Endodermal cell (in vitro differentiated cells): Measurements from ENCODE around the gene NT5DC1. TPM values are rescaled to one million over a fixed set of nuclear protein-coding genes. Genes with fewer than 3 reads are reported as not detected.

Source experiments
- DNase-seq: peaks from one replicate; pipeline ENCODE4 v3.0.0-alpha.2; 2017
- H3K27ac ChIP-seq: 2 replicates; pipeline ENCODE4 v1.5.1; 2013; ENCODE audit warnings: mild to moderate bottlenecking, low read depth, low read length, moderate library complexity
- H3K27me3 ChIP-seq: 2 replicates; pipeline ENCODE4 v1.6.1; 2013; ENCODE audit warnings: mild to moderate bottlenecking, low read length, moderate library complexity; ENCODE audit not compliant: insufficient read depth, control insufficient read depth, poor library complexity, severe bottlenecking
- H3K36me3 ChIP-seq: 2 replicates; pipeline ENCODE4 v1.7.0; 2013; ENCODE audit warnings: mild to moderate bottlenecking, low read length, moderate library complexity; ENCODE audit not compliant: control insufficient read depth, insufficient read depth
- H3K4me1 ChIP-seq: one replicate; pipeline ENCODE4 v1.7.0; 2013; ENCODE audit warnings: low read length; ENCODE audit not compliant: control insufficient read depth, insufficient read depth
- H3K4me3 ChIP-seq: 2 replicates; pipeline ENCODE4 v1.5.1; 2013; ENCODE audit warnings: mild to moderate bottlenecking, low read length, moderate library complexity
- H3K9ac ChIP-seq: 2 replicates; pipeline ENCODE4 v1.6.1; 2013; ENCODE audit warnings: mild to moderate bottlenecking, low read length, moderate library complexity; ENCODE audit not compliant: poor library complexity, severe bottlenecking; ENCODE audit errors: extremely low read depth
- H3K9me3 ChIP-seq: 2 replicates; pipeline ENCODE4 v1.6.1; 2013; ENCODE audit warnings: mild to moderate bottlenecking, low read length, moderate library complexity; ENCODE audit not compliant: control insufficient read depth
- H3K27ac Mint-ChIP-seq: 2 replicates; pipeline ENCODE4 v1.8.0; 2020; ENCODE audit warnings: mixed read lengths
- H3K27me3 Mint-ChIP-seq: 2 replicates; pipeline ENCODE4 v1.8.0; 2021; ENCODE audit warnings: mild to moderate bottlenecking, mixed read lengths; ENCODE audit not compliant: insufficient read depth
- H3K36me3 Mint-ChIP-seq: 2 replicates; pipeline ENCODE4 v1.8.0; 2020; ENCODE audit warnings: low read depth, mixed read lengths
- H3K4me1 Mint-ChIP-seq: 2 replicates; pipeline ENCODE4 v1.8.0; 2020; ENCODE audit warnings: mixed read lengths
- H3K4me3 Mint-ChIP-seq: 2 replicates; pipeline ENCODE4 v1.8.0; 2020; ENCODE audit warnings: mild to moderate bottlenecking, moderate library complexity, mixed read lengths
- H3K9me3 Mint-ChIP-seq: 2 replicates; pipeline ENCODE4 v1.8.0; 2020; ENCODE audit warnings: mild to moderate bottlenecking, mixed read lengths
- CTCF ChIP-seq: fragments of 200-600 bp; sonication (generic); conservative IDR thresholded peaks from 2 replicates; pipeline ENCODE4 v1.5.0; 2021; ENCODE audit warnings: antibody characterized with exemption, mild to moderate bottlenecking
- WGBS, 2 experiments: methylation state at CpG; one replicate each; pipeline versions ENCODE4 v1.1.5 to v1.1.7; 2013; ENCODE audit warnings: missing lambda C conversion rate in 2 of 2, mixed read lengths in 1 of 2; ENCODE audit not compliant: insufficient coverage in 1 of 2, insufficient read length in 1 of 2; 5-methylcytosine and 5-hydroxymethylcytosine counted together
- total RNA-seq, 2 donors: library from RNA; stranded (reverse); fragmentation: NEBNext Ultra II Directional in 1 of 2; extraction: Animal tissue kit (Norgen Biotek cat#: 25700) in 1 of 2; gene quantifications; 2 replicates in 1 of 2; 3 replicates in 1 of 2; pipeline ENCODE4 v1.2.1, GENCODE V29; 2021

The NT5DC1 gene
- total RNA-seq, 2 donors from 2014 or later = 83.0 to 136 TPM

DNA sequence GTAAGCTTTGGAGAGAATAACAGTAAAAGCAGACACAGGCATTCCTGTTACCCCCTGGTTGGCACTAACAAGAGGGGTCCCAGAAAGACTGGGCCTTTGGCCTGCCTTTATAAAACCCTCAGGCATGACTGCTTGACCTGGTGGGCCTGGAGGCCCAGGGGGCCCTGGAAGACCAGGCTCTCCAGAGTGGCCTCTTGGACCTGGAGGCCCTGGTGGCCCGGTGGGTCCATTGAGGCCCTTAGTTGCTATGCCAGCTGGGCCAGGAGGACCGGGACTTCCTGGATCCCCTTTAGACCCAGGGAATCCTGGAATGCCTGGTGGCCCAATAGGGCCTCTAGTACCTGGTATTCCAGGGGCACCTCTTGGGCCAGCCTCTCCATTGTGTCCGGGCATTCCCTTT, 19.8 kb downstream of the NT5DC1 start:
- no peak overlapping the region for H3K27ac ChIP-seq
- peaks cover 32% of the 10 kb centered on the region for H3K36me3 Mint-ChIP-seq

DNA sequence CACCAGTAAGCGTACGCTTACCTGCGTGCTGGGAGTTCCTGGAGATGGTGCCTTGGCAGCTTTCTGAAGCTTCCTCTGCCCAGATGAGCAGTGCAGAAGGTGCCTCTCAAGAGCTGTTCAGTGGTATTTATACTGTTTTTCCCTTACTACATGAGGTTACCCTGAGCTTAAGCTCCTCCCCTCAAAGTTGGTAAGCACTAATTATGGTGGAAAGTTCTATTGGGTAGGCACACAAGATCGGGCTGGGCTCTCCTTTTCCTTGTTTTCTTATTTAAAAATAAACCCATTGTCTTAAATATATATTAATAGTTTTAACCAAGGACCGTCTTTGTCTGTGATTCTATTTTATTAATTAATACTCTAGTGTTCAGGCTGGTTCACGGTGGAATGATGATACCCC, 25.4 kb downstream of the NT5DC1 start, which contains the start of gene COL10A1:
Gene COL10A1 (minus strand): TSS at position 101 of the 400 bp plus-strand sequence. CDS start 640 bp downstream, outside the sequence.
- H3K9me3 Mint-ChIP-seq = no peaks in the 10 kb centered on the region
- peaks cover 13% of the 10 kb centered on the region for H3K36me3 Mint-ChIP-seq
- no peaks in the 10 kb centered on the region for H3K4me1 Mint-ChIP-seq
- TF ChIP-seq CTCF = no peak
- no peak within 1 kb of the TSS for H3K27ac Mint-ChIP-seq
- Histone ChIP-seq H3K9me3 (no peaks in the 10 kb centered on the region), H3K9ac (no peak within 1 kb of the TSS), H3K27ac (no peak within 1 kb of the TSS), H3K27me3 (no peaks in the 10 kb centered on the region), H3K36me3 (peaks cover 25% of the 10 kb centered on the region), H3K4me3 (no peak within 1 kb of the TSS), H3K4me1 (no peaks in the 10 kb centered on the region)
- H3K4me3 Mint-ChIP-seq = no peak within 1 kb of the TSS
- 97% methylated on average over 4 of the region's 6 CpGs; no CpG with 5 or more reads in 1 of the 2 experiments for WGBS, 2 experiments
- no peaks in the 10 kb centered on the region for H3K27me3 Mint-ChIP-seq
- DNase-seq = no peak

More for the DNA sequence above, 19.8 kb downstream of the NT5DC1 start:
- Histone ChIP-seq H3K36me3 (peaks cover 66% of the 10 kb centered on the region), H3K4me3 (no peak overlapping the region), H3K4me1 (no peaks in the 10 kb centered on the region), H3K9me3 (no peaks in the 10 kb centered on the region), H3K9ac (no peak overlapping the region), H3K27me3 (no peaks in the 10 kb centered on the region)
- no peak overlapping the region for H3K27ac Mint-ChIP-seq
- H3K4me3 Mint-ChIP-seq = no peak overlapping the region
- no peaks in the 10 kb centered on the region for H3K27me3 Mint-ChIP-seq
- no peaks in the 10 kb centered on the region for H3K9me3 Mint-ChIP-seq
- TF ChIP-seq CTCF = no peak
- 94% methylated on average over 3 of the region's 3 CpGs; no CpG with 5 or more reads in 1 of the 2 experiments for WGBS, 2 experiments
- H3K4me1 Mint-ChIP-seq = no peaks in the 10 kb centered on the region
- no peak for DNase-seq

DNA sequence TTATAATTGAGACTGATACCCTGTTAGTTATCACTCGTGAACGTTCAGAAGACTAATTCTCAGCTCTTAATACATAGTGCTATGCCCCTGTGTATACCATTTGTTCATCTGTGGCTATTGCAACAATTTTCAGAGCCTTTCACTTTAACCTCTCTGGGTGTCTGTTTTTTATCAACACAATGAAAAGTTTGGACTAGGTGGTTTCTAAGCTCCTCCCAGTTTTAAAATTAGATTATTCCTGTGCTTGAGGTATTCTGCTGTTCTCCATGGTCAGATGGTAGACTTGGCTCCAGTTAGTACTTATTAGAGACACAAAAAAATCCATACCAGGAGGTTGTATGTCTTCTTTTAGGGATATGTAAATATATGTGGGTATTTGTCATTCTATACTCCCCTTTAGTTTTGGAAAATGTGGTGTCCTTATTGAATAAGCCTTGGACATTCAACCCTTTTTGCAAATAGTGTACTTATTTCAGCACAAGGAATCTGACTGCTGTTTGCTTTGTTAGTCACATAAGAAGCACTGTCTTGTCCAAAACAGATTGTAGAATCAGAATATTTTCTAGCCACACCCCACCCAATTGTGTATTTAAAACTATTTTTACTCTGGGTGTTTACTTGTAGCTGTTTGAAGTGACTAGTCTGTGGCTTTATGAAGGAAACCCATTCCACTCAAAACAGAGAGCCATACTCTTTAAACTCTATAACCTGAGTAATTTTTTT, 27.3 kb downstream of the NT5DC1 start:
- H3K4me1 Mint-ChIP-seq = peaks cover 5% of the 10 kb centered on the region
- no peaks in the 10 kb centered on the region for H3K9me3 ChIP-seq
- H3K36me3 ChIP-seq = peaks cover 31% of the 10 kb centered on the region
- H3K27ac Mint-ChIP-seq = no peak overlapping the region
- H3K4me3 ChIP-seq = no peak overlapping the region
- no peaks in the 10 kb centered on the region for H3K27me3 Mint-ChIP-seq
- H3K36me3 Mint-ChIP-seq = peaks cover 24% of the 10 kb centered on the region
- H3K27ac ChIP-seq = no peak overlapping the region
- H3K9ac ChIP-seq = no peak overlapping the region
- no peaks in the 10 kb centered on the region for H3K9me3 Mint-ChIP-seq
- no peaks in the 10 kb centered on the region for H3K27me3 ChIP-seq
- WGBS, 2 experiments = 93 to 100% methylated on average over 2 of the region's 2 CpGs
- H3K4me1 ChIP-seq = no peaks in the 10 kb centered on the region
- no peak for TF ChIP-seq CTCF
- H3K4me3 Mint-ChIP-seq = no peak overlapping the region
- DNase-seq = no peak
